Neuronal stem cell (in vitro differentiated cells): Measurements from ENCODE around the gene ZBTB46.

ENCODE experiments used
- DNase-seq: peaks from one replicate; pipeline ENCODE4 v3.0.0-alpha.2; 2013; ENCODE audit warnings: low spot score
- H2AFZ ChIP-seq: one replicate; pipeline ENCODE4 v1.6.1; 2013; ENCODE audit warnings: mild to moderate bottlenecking, low read length, inconsistent platforms
- H2AK5ac ChIP-seq: 2 replicates; pipeline ENCODE4 v1.6.1; 2013; ENCODE audit warnings: low read depth, mild to moderate bottlenecking, inconsistent platforms, low read length, moderate library complexity, mixed read lengths
- H2BK120ac ChIP-seq: 2 replicates; pipeline ENCODE4 v1.6.1; 2013; ENCODE audit warnings: low read depth, mild to moderate bottlenecking, inconsistent platforms, low read length, moderate library complexity, mixed read lengths
- H2BK12ac ChIP-seq: one replicate; pipeline ENCODE4 v1.6.1; 2013; ENCODE audit warnings: low read length, inconsistent platforms
- H2BK15ac ChIP-seq: 2 replicates; pipeline ENCODE4 v1.6.1; 2013; ENCODE audit warnings: mild to moderate bottlenecking, low read length, inconsistent platforms, mixed read lengths
- H2BK5ac ChIP-seq: one replicate; pipeline ENCODE4 v1.6.1; 2013; ENCODE audit warnings: inconsistent platforms, mild to moderate bottlenecking, low read length, moderate library complexity
- H3K14ac ChIP-seq: one replicate; pipeline ENCODE4 v1.6.1; 2013; ENCODE audit warnings: low read length, inconsistent platforms
- H3K18ac ChIP-seq: 2 replicates; pipeline ENCODE4 v1.6.1; 2013; ENCODE audit warnings: low read length, inconsistent platforms
- H3K23ac ChIP-seq: 2 replicates; pipeline ENCODE4 v1.6.1; 2013; ENCODE audit warnings: low read depth, mild to moderate bottlenecking, mixed read lengths, low read length, inconsistent platforms; ENCODE audit not compliant: poor library complexity
- H3K27ac ChIP-seq: replicated peaks from 3 replicates; pipeline ENCODE4 v1.5.1; 2013; ENCODE audit warnings: low read length, inconsistent platforms
- H3K27me3 ChIP-seq, 3 experiments: 2 replicates each; pipeline ENCODE4 v1.6.1; 2013; ENCODE audit warnings: low read length in 3 of 3, mild to moderate bottlenecking in 2 of 3, inconsistent platforms in 1 of 3, low read depth in 1 of 3, mixed read lengths in 1 of 3, moderate library complexity in 1 of 3; ENCODE audit not compliant: control insufficient read depth in 3 of 3, insufficient read depth in 3 of 3
- H3K36me3 ChIP-seq, 2 donors: replicated peaks in 1 of 2; 2 replicates each; pipeline ENCODE4 v1.6.1; 2013; ENCODE audit warnings: low read length in 2 of 2; ENCODE audit not compliant: control insufficient read depth in 2 of 2, insufficient read depth in 2 of 2
- H3K4ac ChIP-seq: 2 replicates; pipeline ENCODE4 v1.6.1; 2013; ENCODE audit warnings: inconsistent platforms, mild to moderate bottlenecking, low read length, moderate library complexity
- H3K4me1 ChIP-seq, 2 donors: 1 replicate in 1 of 2; 2 replicates in 1 of 2; pipeline ENCODE4 v1.6.1; 2013; ENCODE audit warnings: low read length in 2 of 2, low read depth in 1 of 2; ENCODE audit not compliant: control insufficient read depth in 2 of 2, insufficient read depth in 1 of 2
- H3K4me2 ChIP-seq: one replicate; pipeline ENCODE4 v1.6.1; 2013; ENCODE audit warnings: mild to moderate bottlenecking, low read length, inconsistent platforms; ENCODE audit not compliant: insufficient read depth, poor library complexity, severe bottlenecking
- H3K4me3 ChIP-seq, 2 donors: 2 replicates each; pipeline ENCODE4 v1.5.1; 2013; ENCODE audit warnings: low read length in 2 of 2, mild to moderate bottlenecking in 2 of 2, inconsistent platforms in 1 of 2, moderate library complexity in 1 of 2
- H3K79me1 ChIP-seq: one replicate; pipeline ENCODE4 v1.6.1; 2013; ENCODE audit warnings: low read depth, mild to moderate bottlenecking, inconsistent platforms, low read length, moderate library complexity
- H3K9ac ChIP-seq: one replicate; pipeline ENCODE4 v1.6.1; 2013; ENCODE audit warnings: mild to moderate bottlenecking, low read depth, low read length, inconsistent platforms; ENCODE audit not compliant: poor library complexity
- H3K9me3 ChIP-seq, 2 donors: replicated peaks in 1 of 2; 2 replicates each; pipeline versions ENCODE3 to v1.6.1; 2013; ENCODE audit warnings: low read length in 2 of 2, mild to moderate bottlenecking in 2 of 2, inconsistent platforms in 1 of 2, low read depth in 1 of 2, mixed read lengths in 1 of 2, moderate library complexity in 1 of 2; ENCODE audit not compliant: control insufficient read depth in 2 of 2, insufficient read depth in 1 of 2
- H4K8ac ChIP-seq: one replicate; pipeline ENCODE4 v1.6.1; 2013; ENCODE audit warnings: low read depth, mild to moderate bottlenecking, inconsistent platforms, low read length, moderate library complexity
- H4K91ac ChIP-seq: one replicate; pipeline ENCODE4 v1.6.1; 2013; ENCODE audit warnings: low read length, low read depth, mild to moderate bottlenecking, inconsistent platforms; ENCODE audit not compliant: poor library complexity
- WGBS, 2 donors: extraction: QIAGEN DNeasy Blood & Tissue Kit; methylation state at CpG; one replicate each; pipeline ENCODE4 v1.1.7; 2013; ENCODE audit warnings: missing lambda C conversion rate in 2 of 2, mixed read lengths in 1 of 2; ENCODE audit not compliant: insufficient read length in 2 of 2, insufficient replicate concordance in 1 of 2; ENCODE audit errors: extremely low coverage in 2 of 2; 5-methylcytosine and 5-hydroxymethylcytosine counted together

The ZBTB46 gene

GRCh38 chr20:63814891-63815614 lies 16.0 kb downstream of the ZBTB46 start:
- H3K18ac ChIP-seq = peak overlapping the region; percentile 80
- H3K36me3 ChIP-seq = peaks cover 0 to 8% of the 10 kb centered on the region in 2 donors
- H2AFZ ChIP-seq = no peak overlapping the region
- peak overlapping the region; percentile 96 for H4K8ac ChIP-seq
- no peak overlapping the region for H2BK120ac ChIP-seq
- peaks cover 0 to 4% of the 10 kb centered on the region in 2 donors for H3K4me1 ChIP-seq
- no peak overlapping the region for H3K27ac ChIP-seq
- no peaks in the 10 kb centered on the region for H3K27me3 ChIP-seq
- H4K91ac ChIP-seq = no peak overlapping the region
- H3K9ac ChIP-seq = peak overlapping the region; percentile 81
- WGBS, 2 donors = no CpG with 5 or more reads among the region's 8 CpGs
- no peak for DNase-seq
- H2BK5ac ChIP-seq = no peak overlapping the region
- H2BK12ac ChIP-seq = peak overlapping the region; percentile 41
- H3K4me3 ChIP-seq = peak overlapping the region in 1 of 2 donors; percentile 73
- H3K79me1 ChIP-seq = peaks cover 12% of the 10 kb centered on the region
- H3K4me2 ChIP-seq = no peak overlapping the region
- peak overlapping the region; percentile 37 for H3K23ac ChIP-seq
- peak overlapping the region; percentile 82 for H3K14ac ChIP-seq
- no peak overlapping the region for H2BK15ac ChIP-seq
- peaks cover 0 to 3% of the 10 kb centered on the region in 2 donors for H3K9me3 ChIP-seq
- H2AK5ac ChIP-seq = no peak overlapping the region
- H3K4ac ChIP-seq = peak overlapping the region; percentile 76

GRCh38 chr20:63811491-63811875 lies 19.6 kb downstream of the ZBTB46 start:
- Histone ChIP-seq H3K18ac (no peak overlapping the region), H3K27ac (no peak overlapping the region), H2AK5ac (no peak overlapping the region), H3K23ac (peak overlapping the region; percentile 80), H3K27me3 (no peaks in the 10 kb centered on the region), H3K4me2 (no peak overlapping the region), H3K36me3 (peaks cover 0 to 8% of the 10 kb centered on the region in 2 donors), H2BK5ac (no peak overlapping the region), H4K8ac (no peak overlapping the region), H3K4me1 (peaks cover 0 to 4% of the 10 kb centered on the region in 2 donors), H3K4me3 (no peak overlapping the region), H3K9ac (peak overlapping the region; percentile 9), H2AFZ (no peak overlapping the region), H2BK120ac (no peak overlapping the region), H2BK15ac (no peak overlapping the region), H4K91ac (no peak overlapping the region), H3K14ac (peak overlapping the region; percentile 17), H3K4ac (no peak overlapping the region), H2BK12ac (no peak overlapping the region), H3K9me3 (peaks cover 0 to 3% of the 10 kb centered on the region in 2 donors), H3K79me1 (peaks cover 12% of the 10 kb centered on the region)
- DNase-seq = no peak
- no CpG with 5 or more reads among the region's 8 CpGs for WGBS, 2 donors

GRCh38 chr20:63810730-63811490 lies 20.2 kb downstream of the ZBTB46 start:
- H3K9me3 ChIP-seq = peaks cover 0 to 3% of the 10 kb centered on the region in 2 donors
- H4K91ac ChIP-seq = no peak overlapping the region
- peaks cover 0 to 8% of the 10 kb centered on the region in 2 donors for H3K36me3 ChIP-seq
- no peaks in the 10 kb centered on the region for H3K4me1 ChIP-seq
- no peak overlapping the region for H2AFZ ChIP-seq
- no peak overlapping the region for H3K18ac ChIP-seq
- H3K14ac ChIP-seq = peak overlapping the region; percentile 17
- H4K8ac ChIP-seq = no peak overlapping the region
- no peak overlapping the region for H2BK12ac ChIP-seq
- no peak overlapping the region for H3K27ac ChIP-seq
- no peak overlapping the region for H2AK5ac ChIP-seq
- DNase-seq = no peak
- no CpG with 5 or more reads among the region's 25 CpGs for WGBS, 2 donors
- H2BK120ac ChIP-seq = no peak overlapping the region
- H3K4me2 ChIP-seq = no peak overlapping the region
- no peak overlapping the region for H3K4me3 ChIP-seq
- no peaks in the 10 kb centered on the region for H3K27me3 ChIP-seq
- no peak overlapping the region for H2BK5ac ChIP-seq
- H2BK15ac ChIP-seq = no peak overlapping the region
- H3K4ac ChIP-seq = no peak overlapping the region
- H3K79me1 ChIP-seq = peaks cover 13% of the 10 kb centered on the region
- peak overlapping the region; percentile 80 for H3K23ac ChIP-seq
- H3K9ac ChIP-seq = no peak overlapping the region

GRCh38 chr20:63809856-63810255 lies 21.2 kb downstream of the ZBTB46 start:
- H2AFZ ChIP-seq = no peak overlapping the region
- H4K8ac ChIP-seq = no peak overlapping the region
- H3K4me2 ChIP-seq = no peak overlapping the region
- no peak overlapping the region for H2BK5ac ChIP-seq
- peaks cover 5% of the 10 kb centered on the region for H3K79me1 ChIP-seq
- no peak overlapping the region for H3K27ac ChIP-seq
- H3K9me3 ChIP-seq = peaks cover 0 to 3% of the 10 kb centered on the region in 2 donors
- peaks cover 0 to 2% of the 10 kb centered on the region in 2 donors for H3K4me1 ChIP-seq
- H2AK5ac ChIP-seq = no peak overlapping the region
- H3K4me3 ChIP-seq = no peak overlapping the region
- H3K18ac ChIP-seq = no peak overlapping the region
- H4K91ac ChIP-seq = no peak overlapping the region
- no peak overlapping the region for H3K9ac ChIP-seq
- no peak overlapping the region for H2BK120ac ChIP-seq
- H3K23ac ChIP-seq = no peak overlapping the region
- H3K14ac ChIP-seq = no peak overlapping the region
- DNase-seq = no peak
- H3K36me3 ChIP-seq = peaks cover 0 to 2% of the 10 kb centered on the region in 2 donors
- H2BK12ac ChIP-seq = no peak overlapping the region
- H2BK15ac ChIP-seq = no peak overlapping the region
- no peaks in the 10 kb centered on the region for H3K27me3 ChIP-seq
- H3K4ac ChIP-seq = no peak overlapping the region
- WGBS, 2 donors = no CpG with 5 or more reads among the region's 9 CpGs
